IPS-20b (cell line): ENCODE measurements around the gene TCIRG1.
A peak's percentile ranks its signal among the peaks of the same experiment; 100 is the strongest.
"Not testable (repeated sequence)": the region's sequence is repeated elsewhere in the genome, so short reads cannot be mapped to it uniquely, and the experiment has no call there.

Experiments
- H3K27ac ChIP-seq: one replicate; pipeline ENCODE4 v1.5.1; 2013; ENCODE audit warnings: low read length
- H3K27me3 ChIP-seq: 2 replicates; pipeline ENCODE4 v1.6.1; 2013; ENCODE audit warnings: mild to moderate bottlenecking, low read length, inconsistent platforms; ENCODE audit not compliant: insufficient read depth
- H3K36me3 ChIP-seq: 2 replicates; pipeline ENCODE4 v1.6.1; 2013; ENCODE audit warnings: low read depth, mild to moderate bottlenecking, inconsistent platforms, low read length, moderate library complexity; ENCODE audit not compliant: insufficient read depth
- H3K4me1 ChIP-seq: 2 replicates; pipeline ENCODE4 v1.6.1; 2013; ENCODE audit warnings: mild to moderate bottlenecking, control low read depth, inconsistent platforms, low read length, moderate library complexity; ENCODE audit not compliant: insufficient read depth
- H3K4me3 ChIP-seq: 2 replicates; pipeline ENCODE4 v1.5.1; 2013; ENCODE audit warnings: mild to moderate bottlenecking, low read length, inconsistent platforms
- H3K9ac ChIP-seq: 2 replicates; pipeline ENCODE4 v1.6.1; 2013; ENCODE audit warnings: low read depth, mild to moderate bottlenecking, inconsistent platforms, low read length, moderate library complexity
- H3K9me3 ChIP-seq: 2 replicates; pipeline ENCODE4 v1.6.1; 2013; ENCODE audit warnings: mild to moderate bottlenecking, low read depth, low read length, inconsistent platforms; ENCODE audit not compliant: insufficient read depth

TCIRG1 gene, protein sequence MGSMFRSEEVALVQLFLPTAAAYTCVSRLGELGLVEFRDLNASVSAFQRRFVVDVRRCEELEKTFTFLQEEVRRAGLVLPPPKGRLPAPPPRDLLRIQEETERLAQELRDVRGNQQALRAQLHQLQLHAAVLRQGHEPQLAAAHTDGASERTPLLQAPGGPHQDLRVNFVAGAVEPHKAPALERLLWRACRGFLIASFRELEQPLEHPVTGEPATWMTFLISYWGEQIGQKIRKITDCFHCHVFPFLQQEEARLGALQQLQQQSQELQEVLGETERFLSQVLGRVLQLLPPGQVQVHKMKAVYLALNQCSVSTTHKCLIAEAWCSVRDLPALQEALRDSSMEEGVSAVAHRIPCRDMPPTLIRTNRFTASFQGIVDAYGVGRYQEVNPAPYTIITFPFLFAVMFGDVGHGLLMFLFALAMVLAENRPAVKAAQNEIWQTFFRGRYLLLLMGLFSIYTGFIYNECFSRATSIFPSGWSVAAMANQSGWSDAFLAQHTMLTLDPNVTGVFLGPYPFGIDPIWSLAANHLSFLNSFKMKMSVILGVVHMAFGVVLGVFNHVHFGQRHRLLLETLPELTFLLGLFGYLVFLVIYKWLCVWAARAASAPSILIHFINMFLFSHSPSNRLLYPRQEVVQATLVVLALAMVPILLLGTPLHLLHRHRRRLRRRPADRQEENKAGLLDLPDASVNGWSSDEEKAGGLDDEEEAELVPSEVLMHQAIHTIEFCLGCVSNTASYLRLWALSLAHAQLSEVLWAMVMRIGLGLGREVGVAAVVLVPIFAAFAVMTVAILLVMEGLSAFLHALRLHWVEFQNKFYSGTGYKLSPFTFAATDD

DNA sequence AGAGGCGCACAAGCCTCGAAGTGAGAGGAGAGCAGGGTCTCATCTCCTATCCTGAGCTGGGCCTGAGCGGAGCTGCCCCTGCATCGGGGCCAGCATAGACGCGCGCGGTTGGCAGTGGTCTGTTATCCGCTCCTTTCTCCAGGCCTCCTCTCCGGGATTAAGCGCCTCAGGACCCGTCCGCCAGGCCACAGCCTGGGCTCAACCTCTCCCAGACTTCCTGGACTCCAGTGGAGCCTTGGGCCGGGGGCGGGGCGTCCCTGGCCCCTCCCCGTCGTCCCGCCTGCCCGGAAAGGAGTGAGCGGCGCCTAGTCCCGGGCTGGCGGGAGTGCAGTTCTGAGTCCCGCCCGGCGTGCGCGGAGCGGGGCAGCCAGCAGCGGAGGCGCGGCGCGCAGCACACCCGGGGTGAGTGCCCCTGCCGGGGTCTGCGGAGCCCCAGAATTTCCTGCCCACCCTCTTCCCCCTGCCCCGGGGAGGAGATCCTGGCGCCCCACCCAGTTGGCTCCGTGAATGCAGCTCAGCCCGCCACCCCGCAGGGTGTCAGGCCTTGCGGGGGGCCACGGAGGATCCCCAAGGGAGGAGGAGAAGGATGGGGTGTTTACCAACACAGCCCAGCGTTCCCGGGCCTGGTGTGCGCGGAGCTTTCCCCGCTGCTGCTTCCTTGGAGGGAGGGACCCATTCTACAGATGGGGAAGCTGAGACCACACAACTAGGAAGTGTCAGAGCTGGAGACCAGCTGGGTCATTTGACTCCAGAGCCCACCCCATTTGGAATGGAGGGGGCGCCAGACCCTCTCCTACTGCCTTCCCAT is at the start of gene TCIRG1:
Gene TCIRG1 (plus strand): TSS at position 308 of the 808 bp plus-strand sequence. CDS start 2,247 bp downstream, outside the sequence.
- no peaks in the 10 kb centered on the region for H3K27me3 ChIP-seq
- no peaks in the 10 kb centered on the region for H3K9me3 ChIP-seq
- peaks cover 15% of the 10 kb centered on the region for H3K36me3 ChIP-seq
- H3K27ac ChIP-seq: peak within 1 kb of the TSS; percentile 55
- H3K9ac ChIP-seq: peak within 1 kb of the TSS; percentile 39; the same call in 1 of the 2 replicates
- H3K4me1 ChIP-seq: peaks cover 4% of the 10 kb centered on the region; the same call in 1 of the 2 replicates
- peak within 1 kb of the TSS; percentile 64 for H3K4me3 ChIP-seq

DNA sequence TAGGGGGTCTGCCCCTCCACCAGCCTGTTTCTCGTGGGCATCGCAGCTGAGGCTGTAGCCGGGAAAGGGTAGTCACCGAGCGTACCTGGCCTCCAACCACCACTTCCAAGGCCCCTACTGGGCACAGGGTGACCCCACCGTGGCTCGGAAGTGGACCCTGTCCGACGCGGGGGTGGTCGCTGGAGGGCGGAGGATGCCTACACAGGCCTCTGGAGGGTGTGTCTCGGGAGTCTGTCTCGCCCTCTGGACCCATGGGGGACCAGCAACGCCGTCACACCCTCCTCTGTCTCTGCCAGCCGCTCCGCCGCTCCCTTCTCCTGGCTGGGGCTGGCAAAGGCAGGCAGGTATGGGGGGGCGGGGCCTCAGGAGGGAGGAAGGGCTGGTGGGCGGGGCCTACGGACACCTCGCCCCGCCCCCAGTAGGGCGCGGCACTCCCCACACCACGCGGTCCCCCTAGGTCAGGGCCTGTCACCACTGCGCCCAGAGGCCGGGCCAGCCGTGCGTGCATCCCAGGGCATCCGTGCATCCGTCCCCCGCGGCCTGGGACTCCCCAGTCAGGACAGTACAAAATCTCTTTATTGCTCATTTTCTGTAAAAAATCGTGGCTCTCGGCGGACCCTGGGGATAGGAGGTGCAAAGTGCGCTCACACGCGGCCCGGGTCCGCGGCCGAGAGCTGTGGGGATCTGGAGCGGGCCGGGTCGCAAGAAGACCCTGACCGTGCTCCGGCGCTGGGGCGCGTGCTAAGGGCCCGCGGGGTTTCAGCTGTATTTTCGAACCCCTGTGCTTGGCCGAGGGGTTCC is 48.1 kb upstream of the TCIRG1 start:
- H3K4me1 ChIP-seq, H3K9me3 ChIP-seq, H3K36me3 ChIP-seq, H3K27ac ChIP-seq, H3K27me3 ChIP-seq: not testable (repeated sequence)
- peak overlapping the region; percentile 65; the same call in 1 of the 2 replicates for H3K4me3 ChIP-seq
- H3K9ac ChIP-seq: peak overlapping the region; percentile 48; the same call in 1 of the 2 replicates

DNA sequence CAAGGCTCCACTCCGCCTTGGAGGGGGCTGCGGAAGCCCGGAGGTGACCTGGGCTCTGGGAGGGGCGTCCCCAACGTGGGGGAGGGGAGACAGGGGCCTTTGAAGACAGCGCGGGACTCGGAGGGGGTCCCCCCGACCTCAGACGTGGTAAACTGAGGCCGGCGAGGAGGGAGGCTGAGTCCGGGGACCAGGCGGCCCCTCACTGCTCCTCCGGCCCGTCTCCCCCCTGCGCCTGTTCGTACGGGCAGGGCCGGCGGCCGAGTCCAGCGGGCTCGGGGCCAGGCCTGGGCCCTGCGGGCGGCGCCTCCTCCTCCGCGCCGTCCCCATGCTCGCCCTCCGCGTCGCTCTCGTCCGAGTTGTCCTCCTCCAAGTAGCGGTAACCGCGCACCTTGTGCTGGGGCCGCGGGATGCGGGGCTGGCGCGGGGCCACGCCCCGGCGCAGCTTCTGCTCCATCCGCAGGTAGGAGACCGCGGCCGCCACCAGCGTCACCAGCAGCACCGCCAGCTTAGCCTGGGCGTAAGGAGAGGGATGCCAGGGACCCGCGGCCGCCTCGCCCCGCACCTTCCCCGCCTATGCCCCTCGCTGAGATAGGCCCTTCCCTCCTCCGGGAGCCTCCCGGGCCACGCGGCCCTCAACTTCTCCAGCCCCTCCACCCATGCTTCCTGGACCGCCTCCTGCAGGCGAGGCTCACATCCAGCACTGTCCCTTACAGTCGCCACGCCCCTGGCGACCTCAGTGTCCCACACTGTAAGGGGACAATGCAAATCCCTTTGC is 47.3 kb upstream of the TCIRG1 start:
- Histone ChIP-seq H3K9ac (peak overlapping the region; percentile 48; the same call in 1 of the 2 replicates), H3K4me3 (peak overlapping the region; percentile 65; the same call in 1 of the 2 replicates)
- H3K27me3 ChIP-seq, H3K4me1 ChIP-seq, H3K27ac ChIP-seq, H3K9me3 ChIP-seq, H3K36me3 ChIP-seq: not testable (repeated sequence)

DNA sequence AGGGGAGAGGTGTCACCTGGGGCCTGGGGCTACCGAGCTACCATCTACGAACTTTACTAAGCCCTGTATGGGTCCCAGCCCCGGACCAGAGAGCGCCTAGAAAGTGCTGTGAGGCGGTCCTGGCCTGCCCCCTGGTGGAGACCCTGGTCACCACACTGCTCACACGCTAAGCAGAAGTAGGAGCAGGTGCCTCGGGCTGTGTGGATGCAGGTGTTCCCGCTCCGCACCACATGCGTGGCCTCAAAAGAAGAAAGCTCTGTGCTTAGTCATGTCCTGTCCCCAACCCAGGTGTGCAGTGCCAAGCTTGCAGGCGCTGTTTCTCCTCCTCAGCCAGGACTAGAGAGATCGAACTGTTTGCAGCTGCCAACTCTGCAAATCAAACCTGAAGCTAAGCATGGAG is 45.0 kb upstream of the TCIRG1 start:
- H3K36me3 ChIP-seq, H3K4me3 ChIP-seq, H3K9ac ChIP-seq, H3K4me1 ChIP-seq, H3K27ac ChIP-seq, H3K27me3 ChIP-seq, H3K9me3 ChIP-seq: not testable (repeated sequence)

DNA sequence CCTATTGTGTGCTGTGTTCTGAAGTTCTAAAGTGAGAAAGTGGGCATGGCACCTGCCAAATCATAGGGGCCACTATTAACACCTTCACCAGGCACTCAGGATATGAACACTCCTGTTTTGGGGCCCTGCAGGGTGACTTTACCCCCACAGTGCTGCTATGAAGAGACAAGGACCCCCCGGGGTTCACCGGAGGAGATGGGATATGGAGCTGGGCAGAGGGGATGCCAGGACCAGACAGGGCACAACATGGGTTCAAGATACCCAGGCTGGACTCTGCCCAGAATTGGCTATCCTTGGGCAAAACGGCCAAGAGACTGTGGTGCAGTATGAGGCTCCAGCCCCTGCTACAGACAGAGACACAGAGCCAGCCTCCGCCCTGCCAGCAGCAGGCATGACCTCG is 44.4 kb upstream of the TCIRG1 start:
- not testable (repeated sequence) for H3K27me3 ChIP-seq, H3K9ac ChIP-seq, H3K4me3 ChIP-seq

DNA sequence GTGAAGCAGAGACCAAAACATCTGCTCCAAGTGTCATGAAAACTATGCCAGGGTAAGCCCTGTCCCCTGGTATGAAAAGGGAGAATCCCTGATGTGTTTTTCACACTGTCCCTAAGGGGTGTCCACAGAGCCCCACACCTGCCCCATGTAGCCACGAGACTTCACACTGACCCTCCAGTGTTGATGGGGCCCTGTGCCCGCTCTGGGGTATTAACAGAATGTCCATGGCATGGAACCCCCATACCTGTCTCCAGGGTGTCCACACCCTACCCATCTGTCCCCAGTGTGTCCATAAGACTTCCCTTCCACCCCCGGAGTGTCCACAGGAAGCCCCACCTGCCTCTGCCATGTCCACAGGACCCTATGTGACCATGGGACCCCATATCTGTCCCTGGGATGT is 43.7 kb upstream of the TCIRG1 start:
- not testable (repeated sequence) for H3K4me1 ChIP-seq, H3K9ac ChIP-seq, H3K9me3 ChIP-seq, H3K4me3 ChIP-seq, H3K36me3 ChIP-seq, H3K27ac ChIP-seq, H3K27me3 ChIP-seq

More for the DNA sequence above, 44.4 kb upstream of the TCIRG1 start:
- not testable (repeated sequence) for H3K9me3 ChIP-seq, H3K4me1 ChIP-seq, H3K27ac ChIP-seq, H3K36me3 ChIP-seq

DNA sequence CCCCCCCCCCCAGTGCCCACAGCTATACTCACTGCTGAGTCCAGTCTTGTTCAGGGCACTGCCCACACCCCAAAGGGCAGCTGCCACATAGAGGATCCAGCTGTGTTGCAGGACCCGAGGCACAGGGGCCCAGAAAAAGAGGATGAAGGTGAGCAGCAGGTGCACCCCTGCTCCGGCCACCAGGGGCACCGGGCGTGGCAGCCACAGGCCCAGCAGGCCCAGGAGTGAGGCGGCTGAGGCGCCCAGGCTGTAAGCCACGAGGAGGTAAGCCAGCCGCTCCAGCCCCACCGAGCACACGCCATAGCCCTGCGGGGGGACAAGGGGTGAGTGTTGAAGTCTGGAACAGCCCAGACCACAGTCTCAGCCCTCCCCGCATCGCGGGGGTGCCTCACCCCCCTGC is 43.2 kb upstream of the TCIRG1 start:
- H3K27ac ChIP-seq, H3K4me3 ChIP-seq, H3K4me1 ChIP-seq, H3K9me3 ChIP-seq, H3K27me3 ChIP-seq, H3K36me3 ChIP-seq, H3K9ac ChIP-seq: not testable (repeated sequence)

DNA sequence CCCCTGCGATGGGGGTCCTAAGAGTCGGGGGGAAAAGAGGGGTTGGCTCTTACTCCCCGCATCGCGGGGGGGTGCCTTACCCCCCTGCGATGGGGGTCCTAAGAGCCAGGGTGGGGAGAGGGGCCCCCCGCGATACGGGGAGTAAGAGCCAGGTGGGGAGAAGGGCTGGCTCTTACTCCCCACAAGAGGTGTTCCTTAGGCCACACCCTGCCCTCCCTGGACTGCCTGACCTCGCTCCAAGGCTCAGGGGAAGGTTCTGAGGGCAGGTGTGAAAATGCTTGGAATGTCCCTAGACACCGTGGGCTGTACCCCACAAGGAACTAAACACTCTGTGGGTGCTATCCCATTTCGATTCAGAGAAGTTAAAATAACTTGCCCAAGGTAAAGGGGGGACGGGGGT is 42.8 kb upstream of the TCIRG1 start:
- H3K27me3 ChIP-seq: 0 out of 2 replicates have a peak, but pooled peaks cover under 1% of the 10 kb centered on the region
- H3K9ac ChIP-seq: no peak overlapping the region
- H3K36me3 ChIP-seq: no peaks in the 10 kb centered on the region
- peak overlapping the region; percentile 76; the same call in 1 of the 2 replicates for H3K4me3 ChIP-seq
- no peak overlapping the region for H3K27ac ChIP-seq
- H3K9me3 ChIP-seq: no peaks in the 10 kb centered on the region
- H3K4me1 ChIP-seq: peaks cover 9% of the 10 kb centered on the region; the same call in 1 of the 2 replicates

DNA sequence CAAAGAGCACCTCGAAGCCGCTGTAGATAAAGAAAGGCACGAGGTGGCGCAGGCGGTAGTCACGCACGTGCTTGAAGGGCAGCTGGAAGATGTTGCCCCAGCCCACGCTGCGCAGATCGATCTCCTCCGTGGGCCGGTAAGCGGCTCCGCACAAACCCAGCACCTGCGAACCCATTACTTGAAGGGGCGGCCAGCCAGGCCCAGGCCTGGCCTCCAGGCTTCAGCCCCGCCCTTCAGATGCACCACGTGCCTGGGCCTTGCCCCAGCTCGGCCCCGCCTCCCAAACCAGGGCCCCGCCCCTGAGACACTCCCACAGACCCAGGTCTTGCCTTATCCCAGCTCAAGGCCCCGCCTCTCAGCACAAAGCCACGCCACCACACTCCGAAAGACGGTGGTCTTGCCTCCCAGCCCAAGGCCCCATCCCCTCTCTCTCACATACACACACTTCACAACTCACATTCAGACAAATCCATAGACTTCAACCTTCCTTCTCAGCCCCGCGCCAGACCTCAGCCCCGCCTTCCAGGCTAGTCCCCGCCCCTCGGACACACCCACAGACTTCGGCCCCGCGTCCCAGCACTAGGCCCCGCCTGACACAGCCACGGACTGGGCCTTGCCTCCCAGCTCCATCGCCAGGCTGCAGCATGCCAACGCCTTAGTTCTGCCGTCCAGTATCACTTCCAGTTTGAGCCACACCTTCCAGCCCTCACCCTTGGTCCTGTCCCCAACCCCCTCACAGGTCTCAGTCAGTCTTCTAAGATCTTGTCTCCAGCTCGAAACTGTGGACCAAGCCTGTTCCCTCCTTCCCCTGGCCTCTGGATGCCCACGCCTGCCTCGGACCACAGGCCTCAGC is 42.0 kb upstream of the TCIRG1 start:
- no peaks in the 10 kb centered on the region for H3K36me3 ChIP-seq
- H3K9me3 ChIP-seq: no peaks in the 10 kb centered on the region
- peaks cover 9% of the 10 kb centered on the region; the same call in 1 of the 2 replicates for H3K4me1 ChIP-seq
- H3K27me3 ChIP-seq: no peaks in the 10 kb centered on the region
- no peak overlapping the region for H3K27ac ChIP-seq
- H3K9ac ChIP-seq: no peak overlapping the region; the same call in 1 of the 2 replicates
- peak overlapping the region; percentile 76 for H3K4me3 ChIP-seq
